Fibroblast of lung (primary cell): ENCODE data around the gene CD151.

ENCODE experiments used
- EZH2 ChIP-seq: IDR thresholded peaks from 2 replicates; pipeline ENCODE4 v1.5.1; 2012; ENCODE audit warnings: low read length, control low read depth, mild to moderate bottlenecking; ENCODE audit errors: missing control alignments
- TF ChIP-seq, protein P1 (sequence below), 2 donors: IDR thresholded peaks in 1 of 2; conservative IDR thresholded peaks in 1 of 2; 1 replicate in 1 of 2; 2 replicates in 1 of 2; pipeline ENCODE4 v1.5.1; 2011 to 2012; ENCODE audit warnings: low read length in 2 of 2, control low read depth in 1 of 2, inconsistent platforms in 1 of 2, low read depth in 1 of 2, mild to moderate bottlenecking in 1 of 2

DNA sequence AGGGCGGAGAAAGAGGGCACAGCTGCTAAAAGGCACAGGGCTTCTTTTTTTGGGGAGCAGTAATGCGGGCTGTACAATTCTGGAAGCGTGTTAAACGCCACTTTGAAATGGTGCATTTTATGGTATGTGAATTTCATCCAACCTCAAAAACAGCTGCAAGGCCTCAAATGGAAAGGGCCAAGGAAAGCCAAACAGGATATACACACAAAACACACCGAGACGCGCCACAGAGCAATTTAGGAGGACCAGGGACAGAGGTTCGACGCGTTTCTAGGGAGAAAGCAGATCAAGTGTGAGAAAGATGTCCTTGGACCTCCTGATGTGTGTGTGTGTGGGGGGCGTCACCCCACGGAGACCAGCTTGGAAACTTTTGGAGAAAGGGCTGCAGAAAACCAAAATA lies 41.0 kb downstream of the CD151 start:
- TF ChIP-seq, protein P1, sequence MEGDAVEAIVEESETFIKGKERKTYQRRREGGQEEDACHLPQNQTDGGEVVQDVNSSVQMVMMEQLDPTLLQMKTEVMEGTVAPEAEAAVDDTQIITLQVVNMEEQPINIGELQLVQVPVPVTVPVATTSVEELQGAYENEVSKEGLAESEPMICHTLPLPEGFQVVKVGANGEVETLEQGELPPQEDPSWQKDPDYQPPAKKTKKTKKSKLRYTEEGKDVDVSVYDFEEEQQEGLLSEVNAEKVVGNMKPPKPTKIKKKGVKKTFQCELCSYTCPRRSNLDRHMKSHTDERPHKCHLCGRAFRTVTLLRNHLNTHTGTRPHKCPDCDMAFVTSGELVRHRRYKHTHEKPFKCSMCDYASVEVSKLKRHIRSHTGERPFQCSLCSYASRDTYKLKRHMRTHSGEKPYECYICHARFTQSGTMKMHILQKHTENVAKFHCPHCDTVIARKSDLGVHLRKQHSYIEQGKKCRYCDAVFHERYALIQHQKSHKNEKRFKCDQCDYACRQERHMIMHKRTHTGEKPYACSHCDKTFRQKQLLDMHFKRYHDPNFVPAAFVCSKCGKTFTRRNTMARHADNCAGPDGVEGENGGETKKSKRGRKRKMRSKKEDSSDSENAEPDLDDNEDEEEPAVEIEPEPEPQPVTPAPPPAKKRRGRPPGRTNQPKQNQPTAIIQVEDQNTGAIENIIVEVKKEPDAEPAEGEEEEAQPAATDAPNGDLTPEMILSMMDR (conservative IDR thresholded peaks at IDR 0.05 in 1 of 2, IDR thresholded peaks at IDR 0.05 in 1 of 2; ENCODE audit: low read depth in 1 of 2, low read length in 2 of 2): no peak
- no peak for TF ChIP-seq EZH2
